GM23338 (cell line): ENCODE results near the gene RAD51B. TPM values are rescaled to one million over a fixed set of nuclear protein-coding genes. Genes with fewer than 3 reads are reported as not detected.

Experiments
- ATAC-seq: fragments of 200-7000 bp; cut with Tn5 transposase; 3 replicates; pipeline ENCODE4 v1.9.1; 2020
- DNase-seq: peaks from one replicate; pipeline ENCODE4 v3.0.0-alpha.2; 2015; ENCODE audit warnings: low spot score
- H2AFZ ChIP-seq: fragments of 200-600 bp; sonication (generic); 2 replicates; pipeline ENCODE4 v1.8.0; 2016; ENCODE audit warnings: antibody characterized with exemption, mild to moderate bottlenecking, moderate library complexity
- H3F3A ChIP-seq: fragments of 200-600 bp; sonication (generic); replicated peaks from 2 replicates; pipeline ENCODE4 v1.8.0; 2017; ENCODE audit warnings: antibody characterized with exemption, mixed run types, low read depth
- H3K27ac ChIP-seq: fragments of 200-600 bp; sonication (generic); 2 replicates; pipeline ENCODE4 v1.6.1; 2016; ENCODE audit warnings: low read depth
- H3K27me3 ChIP-seq: fragments of 200-600 bp; sonication (generic); 2 replicates; pipeline ENCODE4 v1.8.0; 2016; ENCODE audit warnings: mild to moderate bottlenecking, mixed run types, moderate library complexity; ENCODE audit not compliant: insufficient read depth
- H3K36me3 ChIP-seq: fragments of 200-600 bp; sonication (generic); 2 replicates; pipeline ENCODE4 v1.8.0; 2016; ENCODE audit warnings: mild to moderate bottlenecking; ENCODE audit not compliant: insufficient read depth
- H3K4me1 ChIP-seq: fragments of 200-600 bp; sonication (generic); 2 replicates; pipeline ENCODE4 v1.8.0; 2016; ENCODE audit warnings: mild to moderate bottlenecking, moderate library complexity; ENCODE audit not compliant: insufficient read depth
- H3K4me2 ChIP-seq: fragments of 200-600 bp; sonication (generic); 2 replicates; pipeline ENCODE4 v1.7.1; 2017; ENCODE audit warnings: mixed run types
- H3K4me3 ChIP-seq: fragments of 200-600 bp; sonication (generic); 2 replicates; pipeline ENCODE4 v1.6.1; 2016; ENCODE audit warnings: mixed run types
- H3K79me2 ChIP-seq: fragments of 200-600 bp; sonication (generic); replicated peaks from 2 replicates; pipeline ENCODE4 v1.8.0; 2017; ENCODE audit warnings: mild to moderate bottlenecking; ENCODE audit not compliant: insufficient read depth
- H3K9me2 ChIP-seq: fragments of 200-600 bp; sonication (generic); 2 replicates; pipeline ENCODE4 v1.8.0; 2017; ENCODE audit not compliant: insufficient read depth
- H4K20me1 ChIP-seq: fragments of 200-600 bp; sonication (generic); replicated peaks from 2 replicates; pipeline ENCODE4 v1.8.0; 2017; ENCODE audit warnings: mild to moderate bottlenecking; ENCODE audit not compliant: insufficient read depth
- H3K27ac Mint-ChIP-seq: 2 replicates; pipeline ENCODE4 v1.8.0; 2020; ENCODE audit warnings: inconsistent platforms, mild to moderate bottlenecking, moderate library complexity, mixed read lengths
- H3K27me3 Mint-ChIP-seq: 3 replicates; pipeline ENCODE4 v1.8.0; 2022; ENCODE audit warnings: low read depth, mild to moderate bottlenecking, moderate library complexity, mixed read lengths, inconsistent platforms; ENCODE audit not compliant: insufficient read depth, poor library complexity
- H3K36me3 Mint-ChIP-seq: 3 replicates; pipeline ENCODE4 v1.8.0; 2021; ENCODE audit warnings: low read depth, mild to moderate bottlenecking, inconsistent platforms, moderate library complexity, mixed read lengths
- H3K4me1 Mint-ChIP-seq: 3 replicates; pipeline ENCODE4 v1.8.0; 2020; ENCODE audit warnings: mild to moderate bottlenecking, inconsistent platforms, mixed read lengths
- H3K4me3 Mint-ChIP-seq: 3 replicates; pipeline ENCODE4 v1.8.0; 2021; ENCODE audit warnings: moderate library complexity, mild to moderate bottlenecking, inconsistent platforms, mixed read lengths
- H3K9me3 Mint-ChIP-seq: 3 replicates; pipeline ENCODE4 v1.8.0; 2020; ENCODE audit warnings: moderate library complexity, mild to moderate bottlenecking, inconsistent platforms, mixed read lengths
- CREB1 ChIP-seq: fragments of 250-450 bp; sonication (Bioruptor Pico); IDR thresholded peaks from 2 replicates; pipeline ENCODE4 v1.5.0; 2020; ENCODE audit warnings: low read depth, mild to moderate bottlenecking, moderate library complexity
- CTCF ChIP-seq, 2 experiments: fragments of 200-600 bp in 1 of 2; sonication (generic) in 1 of 2; conservative IDR thresholded peaks; 2 replicates each; pipeline versions ENCODE4 v1.5.1 to v1.6.1; 2016 to 2017; ENCODE audit warnings: antibody characterized with exemption in 2 of 2, low read depth in 2 of 2, mild to moderate bottlenecking in 2 of 2, moderate library complexity in 1 of 2
- ETS1 ChIP-seq: IDR thresholded peaks from 2 replicates; pipeline ENCODE4 v1.6.1; 2016; ENCODE audit warnings: antibody characterized with exemption
- EZH2 ChIP-seq: fragments of 200-600 bp; sonication (generic); IDR thresholded peaks from one replicate; pipeline ENCODE4 v1.8.0; 2017; ENCODE audit warnings: antibody characterized with exemption, mild to moderate bottlenecking, low read depth; ENCODE audit not compliant: unreplicated experiment
- EZH2phosphoT487 ChIP-seq: fragments of 200-600 bp; sonication (generic); IDR thresholded peaks from one replicate; pipeline ENCODE4 v1.8.1; 2018; ENCODE audit warnings: antibody characterized with exemption; ENCODE audit not compliant: unreplicated experiment
- JUNB ChIP-seq: IDR thresholded peaks from one replicate; pipeline ENCODE4 v1.6.1; 2016; ENCODE audit warnings: antibody characterized with exemption; ENCODE audit not compliant: unreplicated experiment
- NANOG ChIP-seq: IDR thresholded peaks from 2 replicates; pipeline ENCODE4 v1.6.1; 2016; ENCODE audit warnings: antibody characterized with exemption, borderline replicate concordance
- POLR2AphosphoS5 ChIP-seq: IDR thresholded peaks from 2 replicates; pipeline ENCODE4 v1.6.1; 2016; ENCODE audit warnings: antibody characterized with exemption, low read depth
- REST ChIP-seq: IDR thresholded peaks from one replicate; pipeline ENCODE4 v1.6.1; 2018; ENCODE audit warnings: antibody characterized with exemption; ENCODE audit not compliant: unreplicated experiment
- STAT1 ChIP-seq: IDR thresholded peaks from one replicate; pipeline ENCODE4 v1.6.1; 2016; ENCODE audit warnings: antibody characterized with exemption; ENCODE audit not compliant: unreplicated experiment
- ZNF114 ChIP-seq: fragments of 250-450 bp; sonication (Bioruptor Pico); IDR thresholded peaks from 2 replicates; pipeline ENCODE4 v1.5.0; 2020; ENCODE audit warnings: mild to moderate bottlenecking, moderate library complexity
- ZNF331 ChIP-seq: fragments of 250-450 bp; sonication (Bioruptor Pico); IDR thresholded peaks from 2 replicates; pipeline ENCODE4 v1.5.0; 2020; ENCODE audit warnings: low read depth, mild to moderate bottlenecking, moderate library complexity
- ZNF462 ChIP-seq: fragments of 250-450 bp; sonication (Bioruptor Pico); IDR thresholded peaks from 2 replicates; pipeline ENCODE4 v1.5.0; 2020; ENCODE audit warnings: mild to moderate bottlenecking, moderate library complexity
- polyA plus RNA-seq: library from polyadenylated mRNA; unstranded; fragments of >200 nt; fragmentation: Nextera tagmentation; extraction: Ambion mirVana; gene quantifications from 2 replicates; pipeline ENCODE4 v1.2.1, GENCODE V29; 2016
- total RNA-seq: library from RNA; depleted of rRNA; stranded (reverse); fragments of >200 nt; shearing (Covaris generic); gene quantifications from 2 replicates; pipeline ENCODE4 v1.2.3, GENCODE V29; 2014

Gene RAD51B
- total and polyA plus RNA-seq, 2 experiments from 2014 or later: 15.7 to 29.1 TPM

- H3K4me2 ChIP-seq: no peak overlapping the region
- H3K36me3 ChIP-seq: no peaks in the 10 kb centered on the region
- H4K20me1 ChIP-seq: no peaks in the 10 kb centered on the region
- H3K27ac Mint-ChIP-seq: no peak overlapping the region
- H3K27me3 ChIP-seq: no peaks in the 10 kb centered on the region
- H3K4me1 Mint-ChIP-seq: peaks cover 23% of the 10 kb centered on the region
- peaks cover 3% of the 10 kb centered on the region for H3K27me3 Mint-ChIP-seq
- peaks cover 4% of the 10 kb centered on the region; the same call in 1 of the 2 replicates for H3K4me1 ChIP-seq
- H3K27ac ChIP-seq: no peak overlapping the region
- H3F3A ChIP-seq: no peaks in the 10 kb centered on the region
- no peak overlapping the region for H3K4me3 Mint-ChIP-seq
- DNase-seq: no peak
- H3K9me2 ChIP-seq: no peaks in the 10 kb centered on the region
- no peak overlapping the region for H3K4me3 ChIP-seq
- H3K79me2 ChIP-seq: no peaks in the 10 kb centered on the region
- TF ChIP-seq ZNF331 (CRISPR knock-in tag) (no peak), REST (no peak), EZH2 (no peak), STAT1 (no peak), ZNF114 (CRISPR knock-in tag) (no peak), JUNB (no peak), NANOG (no peak), CREB1 (CRISPR knock-in tag) (no peak), ZNF462 (no peak), POLR2AphosphoS5 (no peak), EZH2phosphoT487 (no peak), CTCF (conservative IDR thresholded peaks at IDR 0.05; ENCODE audit: low read depth in 2 of 2) (no peak), ETS1 (no peak)
- H2AFZ ChIP-seq: no peak overlapping the region
- H3K9me3 Mint-ChIP-seq: no peaks in the 10 kb centered on the region
- H3K36me3 Mint-ChIP-seq: no peaks in the 10 kb centered on the region
- no peak for ATAC-seq
These were observed 340.4 kb downstream of the RAD51B start for GRCh38 chr14:68159701-68160633.
